Measurements from ENCODE around the gene PTPRA. TPM values are rescaled to one million over a fixed set of nuclear protein-coding genes. Genes with fewer than 3 reads are reported as not detected.
A peak's percentile ranks its signal among the peaks of the same experiment; 100 is the strongest.

Gene PTPRA
- total and polyA plus RNA-seq, 2 of the 13 experiments (the other 11 are each of a cell fraction or from before 2014, with no cell fraction given) = 47.2 to 127 TPM

DNA sequence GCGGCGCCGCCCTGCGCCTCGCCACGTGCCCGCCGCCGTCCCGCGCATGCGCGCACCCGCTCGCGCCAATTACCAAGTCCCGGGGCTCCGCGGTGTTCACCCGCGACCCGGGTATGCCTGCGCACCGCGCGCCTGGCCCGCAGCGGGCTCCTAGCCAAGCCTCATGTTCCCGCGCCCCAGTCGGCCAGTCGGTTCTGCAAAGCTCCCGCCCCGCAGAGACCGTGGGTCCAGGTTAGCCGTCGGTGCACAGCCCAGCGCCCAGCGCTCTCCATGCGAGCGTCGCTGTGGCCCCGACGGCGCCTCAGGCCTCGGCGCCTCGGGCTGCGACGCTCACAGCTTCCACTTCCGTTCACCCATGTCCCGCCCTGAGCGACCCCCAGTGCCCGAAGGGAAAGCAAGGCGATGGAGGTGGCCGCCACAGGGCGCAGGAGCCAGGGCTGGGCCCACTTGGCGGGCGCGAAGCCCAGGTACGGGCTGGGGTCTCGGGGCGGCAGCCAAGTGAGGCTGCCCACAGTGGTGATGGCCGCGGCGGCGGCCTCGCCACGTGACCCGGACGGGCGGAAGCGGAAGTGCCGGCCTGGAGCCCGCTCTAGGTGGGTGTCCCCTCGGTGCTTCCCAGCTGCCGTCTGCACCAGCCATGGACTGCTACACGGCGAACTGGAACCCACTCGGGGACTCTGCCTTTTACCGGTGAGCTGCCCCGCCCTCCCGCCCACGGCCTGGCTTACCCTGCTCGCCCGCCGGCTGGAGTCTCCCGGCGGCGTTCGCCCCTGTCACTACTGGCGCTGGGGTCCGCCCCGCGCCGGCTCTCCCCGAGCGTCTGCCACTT is 32.9 kb upstream of the PTPRA start, which contains the start of the genes PCED1A and VPS16 (continued):
- no peak for TF ChIP-seq PTBP1 (IDR thresholded peaks at IDR 0.05; ENCODE audit: low read depth, low read length, poor library complexity, severe bottlenecking)
- peak; percentile 90 for TF ChIP-seq GZF1 (CRISPR knock-in tag; IDR thresholded peaks at IDR 0.05)
- peak; percentile 89 for TF ChIP-seq RAD51 (IDR thresholded peaks at IDR 0.05; ENCODE audit: borderline replicate concordance)
- peak; percentile 86 for TF ChIP-seq ISL2 (CRISPR knock-in tag; IDR thresholded peaks at IDR 0.05)
- peak; percentile 60 for TF ChIP-seq ZNF749 (CRISPR knock-in tag; IDR thresholded peaks at IDR 0.05; ENCODE audit: borderline replicate concordance)
- peak; percentile 99 for TF ChIP-seq NRL (CRISPR knock-in tag; IDR thresholded peaks at IDR 0.05; ENCODE audit: borderline replicate concordance)
- peak; percentile 97 for TF ChIP-seq ZNF670 (CRISPR knock-in tag; IDR thresholded peaks at IDR 0.05; ENCODE audit: borderline replicate concordance)
- TF ChIP-seq, protein P1, sequence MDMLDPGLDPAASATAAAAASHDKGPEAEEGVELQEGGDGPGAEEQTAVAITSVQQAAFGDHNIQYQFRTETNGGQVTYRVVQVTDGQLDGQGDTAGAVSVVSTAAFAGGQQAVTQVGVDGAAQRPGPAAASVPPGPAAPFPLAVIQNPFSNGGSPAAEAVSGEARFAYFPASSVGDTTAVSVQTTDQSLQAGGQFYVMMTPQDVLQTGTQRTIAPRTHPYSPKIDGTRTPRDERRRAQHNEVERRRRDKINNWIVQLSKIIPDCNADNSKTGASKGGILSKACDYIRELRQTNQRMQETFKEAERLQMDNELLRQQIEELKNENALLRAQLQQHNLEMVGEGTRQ (IDR thresholded peaks at IDR 0.05; ENCODE audit: low read depth, low read length) = peak; percentile 98
- TF ChIP-seq, protein P1 (CRISPR knock-in tag; IDR thresholded peaks at IDR 0.05; ENCODE audit: borderline replicate concordance) = peak; percentile 99; the same call in 1 of the 2 replicates
- TF ChIP-seq, protein P2, sequence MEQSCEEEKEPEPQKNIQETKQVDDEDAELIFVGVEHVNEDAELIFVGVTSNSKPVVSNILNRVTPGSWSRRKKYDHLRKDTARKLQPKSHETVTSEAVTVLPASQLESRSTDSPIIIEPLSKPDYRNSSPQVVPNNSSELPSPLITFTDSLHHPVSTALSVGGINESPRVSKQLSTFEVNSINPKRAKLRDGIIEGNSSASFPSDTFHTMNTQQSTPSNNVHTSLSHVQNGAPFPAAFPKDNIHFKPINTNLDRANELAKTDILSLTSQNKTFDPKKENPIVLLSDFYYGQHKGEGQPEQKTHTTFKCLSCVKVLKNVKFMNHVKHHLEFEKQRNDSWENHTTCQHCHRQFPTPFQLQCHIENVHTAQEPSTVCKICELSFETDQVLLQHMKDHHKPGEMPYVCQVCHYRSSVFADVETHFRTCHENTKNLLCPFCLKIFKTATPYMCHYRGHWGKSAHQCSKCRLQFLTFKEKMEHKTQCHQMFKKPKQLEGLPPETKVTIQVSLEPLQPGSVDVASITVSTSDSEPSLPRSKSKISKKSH (CRISPR knock-in tag; IDR thresholded peaks at IDR 0.05; ENCODE audit: borderline replicate concordance) = peak; percentile 72; the same call in 1 of the 2 replicates
- TF ChIP-seq HOXA7 (CRISPR knock-in tag; IDR thresholded peaks at IDR 0.05) = 0 out of 2 replicates have a peak, but pooled peaks have one; percentile 74
- no peak for TF ChIP-seq TCF7 (IDR thresholded peaks at IDR 0.05; ENCODE audit: low read depth)
- TF ChIP-seq, protein P3, sequence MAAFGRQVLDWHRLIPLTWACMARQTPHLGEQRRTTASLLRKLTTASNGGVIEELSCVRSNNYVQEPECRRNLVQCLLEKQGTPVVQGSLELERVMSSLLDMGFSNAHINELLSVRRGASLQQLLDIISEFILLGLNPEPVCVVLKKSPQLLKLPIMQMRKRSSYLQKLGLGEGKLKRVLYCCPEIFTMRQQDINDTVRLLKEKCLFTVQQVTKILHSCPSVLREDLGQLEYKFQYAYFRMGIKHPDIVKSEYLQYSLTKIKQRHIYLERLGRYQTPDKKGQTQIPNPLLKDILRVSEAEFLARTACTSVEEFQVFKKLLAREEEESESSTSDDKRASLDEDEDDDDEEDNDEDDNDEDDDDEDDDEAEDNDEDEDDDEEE (CRISPR knock-in tag; IDR thresholded peaks at IDR 0.05) = peak; percentile 97
- TF ChIP-seq, protein P4, sequence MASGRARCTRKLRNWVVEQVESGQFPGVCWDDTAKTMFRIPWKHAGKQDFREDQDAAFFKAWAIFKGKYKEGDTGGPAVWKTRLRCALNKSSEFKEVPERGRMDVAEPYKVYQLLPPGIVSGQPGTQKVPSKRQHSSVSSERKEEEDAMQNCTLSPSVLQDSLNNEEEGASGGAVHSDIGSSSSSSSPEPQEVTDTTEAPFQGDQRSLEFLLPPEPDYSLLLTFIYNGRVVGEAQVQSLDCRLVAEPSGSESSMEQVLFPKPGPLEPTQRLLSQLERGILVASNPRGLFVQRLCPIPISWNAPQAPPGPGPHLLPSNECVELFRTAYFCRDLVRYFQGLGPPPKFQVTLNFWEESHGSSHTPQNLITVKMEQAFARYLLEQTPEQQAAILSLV (CRISPR knock-in tag; IDR thresholded peaks at IDR 0.05; ENCODE audit: borderline replicate concordance) = peak; percentile 98
- TF ChIP-seq IRX3 (CRISPR knock-in tag; IDR thresholded peaks at IDR 0.05; ENCODE audit: borderline replicate concordance, low read depth) = peak; percentile 99
- TF ChIP-seq ZNF75D (CRISPR knock-in tag; IDR thresholded peaks at IDR 0.05; ENCODE audit: borderline replicate concordance) = no peak
- TF ChIP-seq DNMT1 (CRISPR knock-in tag; IDR thresholded peaks at IDR 0.05) = peak; percentile 49; the same call in 1 of the 2 replicates
- TF ChIP-seq HNRNPUL1 (IDR thresholded peaks at IDR 0.05; ENCODE audit: low read depth, low read length) = peak; percentile 70
- TF ChIP-seq CHD2 (IDR thresholded peaks at IDR 0.05; ENCODE audit: low read depth, low read length) = no peak
- peak; percentile 95 for TF ChIP-seq YEATS4 (CRISPR knock-in tag; IDR thresholded peaks at IDR 0.05; ENCODE audit: borderline replicate concordance)
- TF ChIP-seq RORA (CRISPR knock-in tag; IDR thresholded peaks at IDR 0.05) = no peak
- TF ChIP-seq, protein P5, sequence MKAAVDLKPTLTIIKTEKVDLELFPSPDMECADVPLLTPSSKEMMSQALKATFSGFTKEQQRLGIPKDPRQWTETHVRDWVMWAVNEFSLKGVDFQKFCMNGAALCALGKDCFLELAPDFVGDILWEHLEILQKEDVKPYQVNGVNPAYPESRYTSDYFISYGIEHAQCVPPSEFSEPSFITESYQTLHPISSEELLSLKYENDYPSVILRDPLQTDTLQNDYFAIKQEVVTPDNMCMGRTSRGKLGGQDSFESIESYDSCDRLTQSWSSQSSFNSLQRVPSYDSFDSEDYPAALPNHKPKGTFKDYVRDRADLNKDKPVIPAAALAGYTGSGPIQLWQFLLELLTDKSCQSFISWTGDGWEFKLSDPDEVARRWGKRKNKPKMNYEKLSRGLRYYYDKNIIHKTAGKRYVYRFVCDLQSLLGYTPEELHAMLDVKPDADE (CRISPR knock-in tag; IDR thresholded peaks at IDR 0.05) = peak; percentile 78; the same call in 1 of the 2 replicates
